GM12878 (cell line): Measurements from ENCODE around the gene KLHL22. TPM values are rescaled to one million over a fixed set of nuclear protein-coding genes. Genes with fewer than 3 reads are reported as not detected.
"Not testable (repeated sequence)": the region's sequence is repeated elsewhere in the genome, so short reads cannot be mapped to it uniquely, and the experiment has no call there.

Experiments
- ATAC-seq: fragments of 200-7000 bp; cut with Tn5 transposase; 3 replicates; pipeline ENCODE4 v1.9.1; 2020; ENCODE audit warnings: mild to moderate bottlenecking, moderate library complexity
- BruUV-seq: library from RNA; stranded (reverse); fragments of 400-500 nt; replicated peaks from 2 replicates; lab custom pipeline; 2021; lab: Mats Ljungman, UMichigan
- CTCF ChIA-PET: fragments of 300-600 bp; sonication (Branson Sonifier 250); formaldehyde crosslinking; extraction: SDS; loops from one replicate; lab custom pipeline; 2021; ENCODE audit warnings: inconsistent platforms; lab: Yijun Ruan, JAX
- POLR2A ChIA-PET: fragments of 350-600 bp; formaldehyde crosslinking; extraction: SDS; loops from one replicate; lab custom pipeline; 2021; ENCODE audit warnings: inconsistent platforms; lab: Charles Lee
- RAD21 ChIA-PET: fragments of 300-600 bp; sonication (Branson Sonifier 250); formaldehyde crosslinking; loops from one replicate; lab custom pipeline; 2023; ENCODE audit warnings: antibody characterized with exemption; ENCODE audit not compliant: unreplicated experiment; lab: Charles Lee
- SMC1A ChIA-PET: fragments of 300-600 bp; sonication (Branson Sonifier 250); formaldehyde crosslinking; loops from one replicate; lab custom pipeline; 2023; ENCODE audit not compliant: unreplicated experiment, uncharacterized antibody; lab: Charles Lee
- DNase-seq: peaks from one replicate; pipeline ENCODE4 v3.0.0-alpha.2; 2011; ENCODE audit warnings: low read depth, low spot score
- FAIRE-seq: peaks from 3 replicates; lab custom pipeline; 2011; peaks lifted over from hg19 to GRCh38; lab: Jason Lieb, UNC
- H2AFZ ChIP-seq: 2 replicates; pipeline ENCODE4 v1.6.0; 2011; ENCODE audit warnings: low read depth, low read length, control low read depth; ENCODE audit not compliant: control insufficient read depth
- H3K27ac ChIP-seq: 2 replicates; pipeline ENCODE4 v1.5.1; 2011; ENCODE audit warnings: control low read depth; ENCODE audit not compliant: control insufficient read depth, insufficient read depth
- H3K27me3 ChIP-seq, 2 experiments: replicated peaks in 1 of 2; 2 replicates each; pipeline versions ENCODE4 v1.6.0 to v1.6.1; 2011; ENCODE audit warnings: low read length in 1 of 2; ENCODE audit not compliant: control insufficient read depth in 2 of 2, insufficient read depth in 2 of 2
- H3K36me3 ChIP-seq, 2 experiments: 2 replicates each; pipeline ENCODE4 v1.5.1; 2011; ENCODE audit warnings: low read length in 1 of 2; ENCODE audit not compliant: control insufficient read depth in 2 of 2, insufficient read depth in 2 of 2
- H3K4me1 ChIP-seq: 2 replicates; pipeline ENCODE4 v1.6.1; 2011; ENCODE audit warnings: mild to moderate bottlenecking, low read length, moderate library complexity, mixed read lengths; ENCODE audit not compliant: control insufficient read depth, insufficient read depth
- H3K4me2 ChIP-seq: 2 replicates; pipeline ENCODE4 v1.6.0; 2011; ENCODE audit warnings: control low read depth; ENCODE audit not compliant: control insufficient read depth, insufficient read depth
- H3K4me3 ChIP-seq: fragments of 200-600 bp; sonication (generic); 2 replicates; pipeline ENCODE4 v1.5.1; 2016
- H3K79me2 ChIP-seq: 2 replicates; pipeline ENCODE4 v1.6.0; 2011; ENCODE audit warnings: low read length; ENCODE audit not compliant: control insufficient read depth, insufficient read depth
- H3K9ac ChIP-seq: 2 replicates; pipeline ENCODE4 v1.8.0; 2011; ENCODE audit warnings: low read length, control low read depth, mixed read lengths; ENCODE audit not compliant: control insufficient read depth, insufficient read depth
- H3K9me3 ChIP-seq: replicated peaks from 3 replicates; pipeline ENCODE4 v1.5.1; 2011; ENCODE audit warnings: mild to moderate bottlenecking, low read length; ENCODE audit not compliant: control insufficient read depth, insufficient read depth
- H4K20me1 ChIP-seq: 2 replicates; pipeline ENCODE4 v1.6.0; 2011; ENCODE audit not compliant: control insufficient read depth, insufficient read depth
- CHD4 ChIP-seq: fragments of 200-600 bp; sonication (generic); IDR thresholded peaks from 2 replicates; pipeline ENCODE4 v1.6.1; 2016; ENCODE audit warnings: mild to moderate bottlenecking
- EGR1 ChIP-seq, 2 experiments: IDR thresholded peaks; 1 replicate in 1 of 2; 2 replicates in 1 of 2; pipeline ENCODE4 v1.6.1; 2011 to 2012; ENCODE audit warnings: low read depth in 2 of 2, low read length in 2 of 2, borderline replicate concordance in 1 of 2, mild to moderate bottlenecking in 1 of 2, moderate library complexity in 1 of 2
- HDGF ChIP-seq: fragments of 450-650 bp; IDR thresholded peaks from 2 replicates; pipeline ENCODE4 v1.6.1; 2016; ENCODE audit warnings: antibody characterized with exemption
- RB1 ChIP-seq: fragments of 450-650 bp; formaldehyde crosslinking; IDR thresholded peaks from 2 replicates; pipeline ENCODE4 v1.6.1; 2017; ENCODE audit warnings: mild to moderate bottlenecking, borderline replicate concordance
- TCF12 ChIP-seq: IDR thresholded peaks from 2 replicates; pipeline ENCODE4 v1.6.1; 2011; ENCODE audit warnings: low read depth, mild to moderate bottlenecking, low read length
- WGBS: methylation state at CpG from one replicate; pipeline ENCODE4 v1.1.6; 2016; ENCODE audit warnings: low lambda C conversion rate; ENCODE audit not compliant: insufficient replicate concordance, insufficient coverage; ENCODE audit errors: missing lambda C conversion rate; 5-methylcytosine and 5-hydroxymethylcytosine counted together
- in situ Hi-C: fragments of 300-500 bp; cut with MboI; formaldehyde crosslinking; loops from 9 replicates; pipeline ENCODE4 v1.14.3; 2018; ENCODE audit warnings: mixed read lengths
- intact Hi-C: fragments of 100-400 bp; cut with micrococcal nuclease; formaldehyde crosslinking; loops from one replicate; pipeline ENCODE4 v1.14.2; 2022; ENCODE audit not compliant: unreplicated experiment
- polyA plus RNA-seq, 11 experiments: library from polyadenylated mRNA; depleted of rRNA in 4 of 11; unstranded in 6 of 11; stranded (reverse) in 5 of 11; fragments of >200 nt; fragmentation: Nextera tagmentation in 4 of 11; fragmentation: Illumina TruSeq in 1 of 11; extraction: Ambion mirVana in 4 of 11; extraction: Trizol in 1 of 11; gene quantifications; 1 replicate in 1 of 11; 2 replicates in 10 of 11; pipeline versions ENCODE4 v1.2.1 to v1.2.3, GENCODE V29; 2011 to 2016; ENCODE audit warnings: inconsistent platforms in 2 of 11, missing spikeins in 2 of 11, low read depth in 1 of 11
- total RNA-seq, 4 experiments: library from RNA; depleted of rRNA in 3 of 4; stranded (reverse); fragments of >200 nt in 3 of 4; fragmentation: Illumina TruSeq in 1 of 4; extraction: Trizol in 1 of 4; gene quantifications; 2 replicates each; pipeline versions ENCODE4 v1.2.1 to v1.2.3, GENCODE V29; 2013 to 2021

The KLHL22 gene
- total and polyA plus RNA-seq, 10 of the 15 experiments (the other 5 are each of a cell fraction or from before 2014, with no cell fraction given): 0.06 to 22.1 (median 14.2) TPM

DNA sequence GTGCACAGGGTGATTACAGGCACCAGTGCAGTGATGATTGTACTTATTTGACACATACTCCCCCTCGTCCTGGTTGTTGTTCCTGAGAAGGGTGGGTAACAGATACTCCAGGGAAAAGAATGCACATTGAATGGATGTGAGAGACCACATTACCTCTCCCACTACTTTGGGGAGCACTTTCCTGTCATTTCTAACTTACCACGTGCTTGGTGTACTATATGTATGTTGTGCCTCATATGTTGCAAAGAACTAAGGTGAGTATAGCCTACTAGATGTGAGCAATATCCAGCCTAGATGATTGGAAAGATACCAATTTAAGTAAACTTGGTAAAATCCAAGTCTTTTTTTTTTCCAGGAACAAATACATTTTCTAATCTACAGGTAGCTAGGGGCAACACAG lies 43.7 kb downstream of the KLHL22 start:
- Histone ChIP-seq H3K27me3 (no peaks in the 10 kb centered on the region), H3K9me3 (no peaks in the 10 kb centered on the region), H3K4me1 (peaks cover 9% of the 10 kb centered on the region), H2AFZ (no peak overlapping the region), H3K36me3 (peaks cover 0 to 5% of the 10 kb centered on the region in 2 experiments; a peak in 1 of 4 replicates), H4K20me1 (no peaks in the 10 kb centered on the region), H3K4me2 (no peak overlapping the region), H3K27ac (no peak overlapping the region), H3K9ac (no peak overlapping the region), H3K4me3 (no peak overlapping the region), H3K79me2 (no peaks in the 10 kb centered on the region)
- FAIRE-seq (no peak), ATAC-seq (no peak), DNase-seq (no peak)
- TF ChIP-seq EGR1 (IDR thresholded peaks at IDR 0.05; ENCODE audit: borderline replicate concordance in 1 of 2, low read depth in 2 of 2, low read length in 2 of 2) (no peak), TCF12 (no peak), CHD4 (no peak), HDGF (no peak), RB1 (no peak)
- ChIA-PET CTCF (no interaction called here), POLR2A (no interaction called here), RAD21 (no interaction called here), SMC1A (no interaction called here)
- intact Hi-C loops: no loop called here
- BruUV-seq: no TSS peak
- 94% methylated on average over 2 of the region's 2 CpGs for WGBS
- in situ Hi-C loops: no loop called here

DNA sequence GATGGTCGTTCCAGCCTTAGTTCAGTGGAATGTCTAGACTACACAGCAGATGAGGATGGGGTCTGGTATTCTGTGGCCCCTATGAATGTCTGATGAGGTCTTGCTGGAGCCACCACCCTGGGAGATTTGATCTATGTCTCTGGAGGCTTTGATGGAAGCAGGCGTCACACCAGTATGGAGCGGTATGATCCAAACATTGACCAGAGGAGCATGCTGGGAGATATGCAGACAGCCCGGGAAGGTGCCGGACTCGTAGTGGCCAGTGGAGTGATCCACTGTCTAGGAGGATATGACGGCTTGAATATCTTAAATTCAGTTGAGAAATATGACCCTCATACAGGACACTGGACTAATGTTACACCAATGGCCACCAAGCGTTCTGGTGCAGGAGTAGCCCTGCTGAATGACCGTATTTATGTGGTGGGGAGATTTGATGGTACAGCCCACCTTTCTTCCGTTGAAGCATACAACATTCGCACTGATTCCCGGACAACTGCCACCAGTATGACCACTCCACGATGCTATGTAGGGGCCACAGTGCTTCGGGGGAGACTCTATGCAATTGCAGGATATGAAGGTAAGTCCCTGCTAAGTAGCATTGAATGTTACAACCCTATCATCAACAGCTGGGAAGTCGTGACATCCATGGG lies 44.3 kb downstream of the KLHL22 start:
- H3K9me3 ChIP-seq, ATAC-seq, BruUV-seq, FAIRE-seq, SMC1A ChIA-PET, in situ Hi-C loops, H3K4me2 ChIP-seq, H3K4me1 ChIP-seq, H3K36me3 ChIP-seq, H2AFZ ChIP-seq, H3K79me2 ChIP-seq, H3K9ac ChIP-seq, intact Hi-C loops, H3K4me3 ChIP-seq, CTCF ChIA-PET, H4K20me1 ChIP-seq, DNase-seq, RAD21 ChIA-PET, H3K27me3 ChIP-seq, H3K27ac ChIP-seq: not testable (repeated sequence)
- POLR2A ChIA-PET: interaction anchor here (0.6 kb wide), 1 partner anchor 27 kb away, joined by 3 read pairs; no protein-coding TSS in a partner anchor
- WGBS: 95% methylated on average over 15 of the region's 15 CpGs
